HEK293T (cell line): ENCODE data around the gene ZMYM2.

ENCODE experiments used
- CTCF ChIA-PET: fragments of 350-600 bp; formaldehyde crosslinking; extraction: SDS; loops from one replicate; lab custom pipeline; 2021; ENCODE audit warnings: antibody characterized with exemption, inconsistent platforms; lab: Yijun Ruan, JAX
- POLR2A ChIA-PET: fragments of 350-600 bp; formaldehyde crosslinking; extraction: SDS; loops from one replicate; lab custom pipeline; 2020; ENCODE audit warnings: antibody characterized with exemption, inconsistent platforms; lab: Yijun Ruan, JAX
- DNase-seq: peaks from one replicate; pipeline ENCODE4 v3.0.0; 2012; ENCODE audit warnings: mixed read lengths; ENCODE audit errors: extremely low spot score
- ARNT ChIP-seq: fragments of 450-650 bp; IDR thresholded peaks from 2 replicates; pipeline ENCODE4 v1.6.1; 2017; ENCODE audit warnings: mild to moderate bottlenecking
- BHLHE40 ChIP-seq: fragments of 450-650 bp; IDR thresholded peaks from 2 replicates; pipeline ENCODE4 v1.6.1; 2016; ENCODE audit warnings: mild to moderate bottlenecking, moderate library complexity, borderline replicate concordance
- CTBP1 ChIP-seq: fragments of 450-650 bp; IDR thresholded peaks from 2 replicates; pipeline ENCODE4 v1.6.1; 2016; ENCODE audit warnings: borderline replicate concordance
- ELF4 ChIP-seq: fragments of 450-650 bp; IDR thresholded peaks from 2 replicates; pipeline ENCODE4 v1.6.1; 2017; ENCODE audit warnings: antibody characterized with exemption
- FOXA1 ChIP-seq: fragments of 450-650 bp; IDR thresholded peaks from 2 replicates; pipeline ENCODE4 v1.6.1; 2016; ENCODE audit warnings: mild to moderate bottlenecking
- FOXK2 ChIP-seq: fragments of 450-650 bp; IDR thresholded peaks from 2 replicates; pipeline ENCODE4 v1.6.1; 2016; ENCODE audit warnings: mild to moderate bottlenecking
- FOXM1 ChIP-seq: fragments of 450-650 bp; IDR thresholded peaks from 2 replicates; pipeline ENCODE4 v1.6.1; 2017; ENCODE audit warnings: mild to moderate bottlenecking, borderline replicate concordance
- HDGF ChIP-seq: fragments of 450-650 bp; IDR thresholded peaks from 2 replicates; pipeline ENCODE4 v1.6.1; 2017; ENCODE audit warnings: antibody characterized with exemption, borderline replicate concordance
- L3MBTL2 ChIP-seq: fragments of 450-650 bp; conservative IDR thresholded peaks from 2 replicates; pipeline ENCODE4 v1.6.1; 2016; ENCODE audit warnings: mild to moderate bottlenecking
- LEF1 ChIP-seq: fragments of 450-650 bp; IDR thresholded peaks from 2 replicates; pipeline ENCODE4 v1.6.1; 2017; ENCODE audit warnings: mild to moderate bottlenecking, borderline replicate concordance
- NFRKB ChIP-seq: fragments of 450-650 bp; IDR thresholded peaks from 2 replicates; pipeline ENCODE4 v1.6.1; 2016; ENCODE audit warnings: mild to moderate bottlenecking, moderate library complexity
- SP1 ChIP-seq: fragments of 450-650 bp; IDR thresholded peaks from 2 replicates; pipeline ENCODE4 v1.6.1; 2017
- SUZ12 ChIP-seq: fragments of 450-650 bp; IDR thresholded peaks from 2 replicates; pipeline ENCODE4 v1.6.1; 2016; ENCODE audit warnings: mild to moderate bottlenecking
- TARDBP ChIP-seq: fragments of 450-650 bp; IDR thresholded peaks from 2 replicates; pipeline ENCODE4 v1.6.1; 2016
- ZNF384 ChIP-seq: fragments of 450-650 bp; IDR thresholded peaks from 2 replicates; pipeline ENCODE4 v1.6.1; 2016
- TF ChIP-seq, protein P1 (sequence below): fragments of 450-650 bp; IDR thresholded peaks from 2 replicates; pipeline ENCODE4 v1.6.1; 2016

Gene ZMYM2

DNA sequence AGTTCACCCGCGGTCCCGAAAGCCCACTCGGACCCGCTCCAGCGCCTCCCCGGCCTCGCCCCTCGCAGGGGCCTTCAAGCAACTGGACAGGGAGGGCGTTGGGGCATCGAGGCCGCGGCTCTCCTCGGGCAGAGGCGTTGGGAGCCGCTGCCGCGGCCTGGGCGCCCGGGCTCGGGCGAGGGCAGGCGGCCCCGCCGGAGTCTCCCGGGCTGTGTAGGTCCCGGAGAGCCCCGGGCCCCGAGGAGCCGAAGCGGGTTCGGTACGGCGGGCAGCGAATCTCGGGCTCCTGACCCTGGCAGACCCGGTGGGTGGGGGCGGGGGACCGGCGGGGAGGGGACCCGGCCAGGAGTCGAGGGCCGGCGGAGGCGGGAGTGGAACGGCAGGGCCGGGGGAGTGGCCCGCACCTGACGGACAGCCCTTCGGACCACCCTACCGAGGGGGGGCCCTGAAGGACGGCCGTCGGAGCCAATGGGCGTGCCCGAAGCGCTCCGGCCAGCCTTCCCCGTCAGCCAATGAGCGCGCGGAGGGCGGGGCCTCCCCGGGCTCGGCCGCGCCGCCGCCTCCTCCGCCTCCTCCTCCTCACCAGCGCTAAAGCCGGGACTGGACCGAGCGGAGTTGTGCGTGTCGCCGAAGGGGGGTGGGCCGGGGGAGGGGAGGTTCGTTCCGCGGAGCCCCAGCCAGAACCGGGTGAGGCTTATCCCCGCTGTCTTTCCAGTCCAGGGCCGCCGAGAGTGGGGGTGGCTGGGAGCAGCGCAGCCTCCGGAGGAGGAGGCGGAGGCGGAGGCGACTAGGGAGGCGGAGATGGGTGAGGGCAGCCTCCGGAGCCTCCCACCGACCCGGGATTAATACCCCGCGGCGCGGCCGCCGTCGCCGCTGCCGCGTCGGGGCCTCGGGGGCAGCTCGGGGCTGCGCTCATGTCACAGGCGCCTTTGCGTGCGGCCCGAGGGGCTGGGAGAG, at the start of gene ZMYM2:
Gene ZMYM2, plus strand, starts transcription at position 573 of the 957 bp plus-strand sequence. CDS start 34,346 bp downstream, outside the sequence.
- CTCF ChIA-PET = no interaction called here
- DNase-seq = peak; percentile 92
- POLR2A ChIA-PET = no interaction called here
- TF ChIP-seq SP1 (0 out of 2 replicates have a peak, but pooled peaks have one; percentile 36), LEF1 (no peak)
- TF ChIP-seq, protein P1, sequence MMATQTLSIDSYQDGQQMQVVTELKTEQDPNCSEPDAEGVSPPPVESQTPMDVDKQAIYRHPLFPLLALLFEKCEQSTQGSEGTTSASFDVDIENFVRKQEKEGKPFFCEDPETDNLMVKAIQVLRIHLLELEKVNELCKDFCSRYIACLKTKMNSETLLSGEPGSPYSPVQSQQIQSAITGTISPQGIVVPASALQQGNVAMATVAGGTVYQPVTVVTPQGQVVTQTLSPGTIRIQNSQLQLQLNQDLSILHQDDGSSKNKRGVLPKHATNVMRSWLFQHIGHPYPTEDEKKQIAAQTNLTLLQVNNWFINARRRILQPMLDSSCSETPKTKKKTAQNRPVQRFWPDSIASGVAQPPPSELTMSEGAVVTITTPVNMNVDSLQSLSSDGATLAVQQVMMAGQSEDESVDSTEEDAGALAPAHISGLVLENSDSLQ = peak; percentile 99

GRCh38 chr13:19910336-19911072, 48.0 kb upstream of the ZMYM2 start:
- DNase-seq = no peak
- TF ChIP-seq LEF1 (no peak), NFRKB (no peak), ARNT (no peak), CTBP1 (no peak), BHLHE40 (no peak), L3MBTL2 (no peak), FOXA1 (no peak), SP1 (no peak)
- ChIA-PET CTCF (interaction anchor here (0.7 kb wide), 1 partner anchor 9 kb away, joined by 4 read pairs; no protein-coding TSS in a partner anchor), POLR2A (no interaction called here)

DNA sequence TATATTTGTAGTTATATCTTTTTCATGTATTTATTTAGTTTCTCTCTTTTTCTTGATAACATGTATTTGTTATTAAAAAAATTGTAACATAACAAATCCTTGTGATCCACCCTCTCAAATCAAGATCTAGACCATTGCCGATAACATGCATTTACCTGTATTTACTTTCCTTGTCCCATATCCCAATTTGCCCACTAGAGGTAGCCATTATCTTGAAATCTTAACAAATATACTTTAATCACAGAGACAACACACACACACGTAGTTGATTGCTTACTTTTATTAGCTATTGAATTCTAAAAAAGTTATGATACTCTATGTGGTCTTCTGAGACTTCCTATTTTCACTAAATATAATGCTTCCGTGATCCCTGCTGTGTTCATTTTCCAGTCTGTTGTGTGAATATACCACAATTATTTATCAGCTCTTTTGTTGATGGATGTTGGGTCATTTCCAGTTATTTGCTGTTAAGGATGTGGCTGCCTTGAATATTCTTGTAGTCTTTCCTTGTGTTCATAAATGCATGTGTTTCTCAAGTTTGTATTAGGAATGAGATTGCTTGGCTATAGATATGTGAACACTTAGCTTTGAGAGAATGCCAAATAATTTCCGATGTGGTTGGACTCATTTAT, 31.3 kb upstream of the ZMYM2 start:
- ChIA-PET POLR2A (interaction anchor here (0.7 kb wide), 1 partner anchor 64 kb away, joined by 3 read pairs; the partner anchor contains the start of gene ZMYM5), CTCF (interaction anchor here (0.7 to 1.5 kb wide), 6 partner anchors 9 to 236 kb away, joined by 3 to 6 read pairs (median 3); no protein-coding TSS in a partner anchor)
- no peak for TF ChIP-seq FOXA1
- no peak for DNase-seq

DNA sequence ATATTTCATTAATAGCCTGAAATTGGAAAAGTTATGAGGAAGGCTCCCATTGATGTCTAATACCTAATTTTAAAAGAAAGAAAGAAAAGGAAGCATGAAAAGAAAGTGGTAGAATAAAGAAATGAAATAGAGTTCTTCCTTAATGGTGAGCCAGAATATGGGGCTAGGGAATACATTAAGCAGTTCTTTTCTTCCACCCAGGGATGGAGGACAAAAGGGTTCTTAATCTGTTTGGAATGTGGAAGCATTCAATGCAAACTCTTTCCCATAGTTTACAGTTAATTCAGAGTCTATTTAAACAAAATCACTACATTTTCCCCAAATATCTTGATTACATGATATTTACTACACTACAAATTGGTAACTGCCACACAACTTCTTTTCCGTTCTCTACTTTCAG, 18.4 kb upstream of the ZMYM2 start:
- POLR2A ChIA-PET = no interaction called here
- no peak for TF ChIP-seq LEF1
- TF ChIP-seq NFRKB = no peak
- TF ChIP-seq, protein P1 = no peak
- no peak for TF ChIP-seq ARNT
- no peak for TF ChIP-seq CTBP1
- TF ChIP-seq FOXK2 = no peak
- no peak for TF ChIP-seq TARDBP
- TF ChIP-seq ELF4 = no peak
- TF ChIP-seq L3MBTL2 = no peak
- TF ChIP-seq SUZ12 = no peak
- TF ChIP-seq ZNF384 = no peak
- TF ChIP-seq SP1 = no peak
- TF ChIP-seq FOXA1 = no peak
- CTCF ChIA-PET = no interaction called here
- no peak for DNase-seq

GRCh38 chr13:19950374-19950773, 8.2 kb upstream of the ZMYM2 start:
- DNase-seq = no peak
- no peak for TF ChIP-seq LEF1
- TF ChIP-seq ZNF384 = no peak
- TF ChIP-seq BHLHE40 = no peak
- no peak for TF ChIP-seq HDGF
- TF ChIP-seq FOXK2 = no peak
- TF ChIP-seq, protein P1 = no peak
- no peak for TF ChIP-seq SP1
- no peak for TF ChIP-seq ELF4
- TF ChIP-seq FOXM1 = no peak
- no peak for TF ChIP-seq TARDBP
- no peak for TF ChIP-seq CTBP1
- no peak for TF ChIP-seq L3MBTL2
- no peak for TF ChIP-seq ARNT
- no peak for TF ChIP-seq SUZ12
- no peak for TF ChIP-seq NFRKB
- TF ChIP-seq FOXA1 = no peak
- ChIA-PET POLR2A (interaction anchor here (1.4 kb wide), 1 partner anchor 86 kb away, joined by 4 read pairs; no protein-coding TSS in a partner anchor), CTCF (no interaction called here)

DNA sequence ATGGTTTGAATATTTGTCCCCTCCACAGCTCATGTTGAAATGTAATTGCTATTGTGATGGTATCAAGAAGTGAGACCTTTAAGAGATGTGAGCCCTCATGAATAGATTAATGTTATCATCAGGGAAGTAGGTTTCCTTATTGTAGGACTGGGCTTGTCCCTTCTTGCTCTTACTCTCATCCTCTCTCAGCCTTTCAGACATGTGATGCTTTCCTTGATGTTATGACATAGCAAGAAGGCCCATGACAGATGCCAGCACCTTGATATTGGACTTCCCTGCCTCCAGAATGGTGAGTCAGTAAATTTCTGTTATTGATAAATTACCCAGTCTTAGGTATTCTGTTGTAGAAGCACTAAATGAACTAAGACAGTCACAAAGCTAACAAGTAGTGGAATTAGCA, 5.7 kb upstream of the ZMYM2 start:
- no peak for DNase-seq
- POLR2A ChIA-PET = no interaction called here
- CTCF ChIA-PET = no interaction called here
- TF ChIP-seq, protein P1 = no peak
- TF ChIP-seq ELF4 = no peak
- no peak for TF ChIP-seq LEF1
- no peak for TF ChIP-seq SUZ12
- no peak for TF ChIP-seq CTBP1
- TF ChIP-seq HDGF = no peak
- no peak for TF ChIP-seq L3MBTL2
- no peak for TF ChIP-seq FOXA1
- TF ChIP-seq BHLHE40 = no peak
- no peak for TF ChIP-seq SP1
- no peak for TF ChIP-seq FOXM1
- TF ChIP-seq NFRKB = no peak
- no peak for TF ChIP-seq TARDBP
- no peak for TF ChIP-seq ZNF384
- TF ChIP-seq FOXK2 = no peak
- no peak for TF ChIP-seq ARNT
